Heart left ventricle (tissue), 16 donors: ENCODE measurements around the gene BGN. TPM values are rescaled to one million over a fixed set of nuclear protein-coding genes. Genes with fewer than 3 reads are reported as not detected.
A peak's percentile ranks its signal among the peaks of the same experiment; 100 is the strongest.

ENCODE experiments used
- ATAC-seq, 4 donors: fragments of 200-7000 bp; cut with Tn5 transposase; one replicate each; pipeline ENCODE4 v1.9.1; 2020 to 2022; ENCODE audit warnings: moderate library complexity in 4 of 4, mild to moderate bottlenecking in 3 of 4, moderate number of reproducible peaks in 1 of 4
- DNase-seq, 5 donors: peaks; one replicate each; pipeline ENCODE4 v3.0.0-alpha.2; 2020
- H3K27ac ChIP-seq, 12 donors: fragments of 200-600 bp; sonication (generic) in 4 of 12; one replicate each; pipeline versions ENCODE4 v1.5.0 to v1.8.0; 2016 to 2022; ENCODE audit warnings: mild to moderate bottlenecking in 2 of 12
- H3K27me3 ChIP-seq, 9 donors: fragments of 200-600 bp; sonication (generic) in 2 of 9; one replicate each; pipeline versions ENCODE4 v1.5.1 to v1.8.0; 2016 to 2022; ENCODE audit warnings: mild to moderate bottlenecking in 3 of 9
- H3K36me3 ChIP-seq, 9 donors: fragments of 200-600 bp; sonication (generic) in 2 of 9; one replicate each; pipeline versions ENCODE4 v1.5.0 to v1.8.0; 2018 to 2022; ENCODE audit warnings: mild to moderate bottlenecking in 2 of 9
- H3K4me1 ChIP-seq, 12 donors: fragments of 200-600 bp; sonication (generic) in 4 of 12; one replicate each; pipeline versions ENCODE4 v1.5.0 to v1.8.0; 2016 to 2022; ENCODE audit warnings: mild to moderate bottlenecking in 3 of 12
- H3K4me3 ChIP-seq, 12 donors: fragments of 200-600 bp; sonication (generic) in 4 of 12; one replicate each; pipeline versions ENCODE4 v1.5.0 to v1.8.0; 2017 to 2022; ENCODE audit warnings: mild to moderate bottlenecking in 9 of 12, moderate library complexity in 4 of 12
- H3K9me3 ChIP-seq, 12 donors: fragments of 200-600 bp; sonication (generic) in 4 of 12; one replicate each; pipeline versions ENCODE4 v1.5.0 to v1.8.0; 2016 to 2022; ENCODE audit warnings: mild to moderate bottlenecking in 1 of 12
- CTCF ChIP-seq, 12 donors: fragments of 200-600 bp; sonication (generic) in 4 of 12; IDR thresholded peaks; one replicate each; pipeline versions ENCODE4 v1.5.0 to v1.8.0; 2018 to 2022; ENCODE audit warnings: antibody characterized with exemption in 12 of 12, mild to moderate bottlenecking in 5 of 12
- POLR2A ChIP-seq, 2 donors: fragments of 450-650 bp; IDR thresholded peaks; one replicate each; pipeline ENCODE4 v1.6.1; 2017; ENCODE audit warnings: antibody characterized with exemption in 2 of 2, mild to moderate bottlenecking in 2 of 2, moderate library complexity in 2 of 2
- WGBS, 4 donors: extraction: QIAGEN DNeasy Blood & Tissue Kit in 2 of 4; methylation state at CpG; one replicate each; pipeline versions ENCODE4 v1.1.5 to v1.1.7; 2013 to 2018; 5-methylcytosine and 5-hydroxymethylcytosine counted together
- intact Hi-C, 10 donors: fragments of 100-400 bp; cut with DNase I; formaldehyde crosslinking; loops; one replicate each; pipeline versions ENCODE4 v1.11.1 to v1.14.2; 2022
- polyA plus RNA-seq, 2 donors: library from polyadenylated mRNA; stranded (reverse); fragments of 200-250 nt; gene quantifications; one replicate each; pipeline ENCODE4 v1.2.3, GENCODE V29; 2013
- total RNA-seq, 9 donors: library from RNA; depleted of rRNA in 2 of 9; stranded (reverse); fragments of >200 nt in 2 of 9; fragmentation: NEBNext Ultra II Directional in 3 of 9; extraction: Animal tissue kit (Norgen Biotek cat#: 25700) in 3 of 9; gene quantifications; one replicate each; pipeline versions ENCODE4 v1.1.0 to v1.2.4, GENCODE V29; 2016 to 2023
- donor health status: ischemic (EF 13 %, LVEDD 7.1; RV severe dilation, severe dysfunction).
- donor health status: healthy with polysubstance abuse.
- donor health status: DM: no; HTN: yes; CAD: no.
- donor health status: DM: no; HTN: no; CAD: no.
- donor health status: ischemic (EF 25% LVEDD 6.9; RV normal size, moderate dysfunction).
- donor health status: ischemic (EF 25% LVEDD 5.7; RV mildly dilated, moderate dysfunction).
- donor health status: healthy.
- donor health status: DM: yes; HTN: yes; CAD: no.
- donor health status: ischemic (EF 35%, LVEDD 5.7; RV mildly dilated, moderate dysfunction).
- donor health status: nonischemic (EF 11% LVEDD 7.7; RV severe dilation, severe dysfunction).
- donor health status: DM: yes; HTN: yes; CAD: no.
- donor health status: PGD.
- donor health status: ischemic (EF 29% LVEDD 5.4; RV normal size, mild dysfunction).
- donor health status: nonischemic (EF 23%, LVEDD 6.1; RV moderate dilation, normal function).

The BGN gene
- total and polyA plus RNA-seq, 11 donors: 55.7 to 264 (median 76.9) TPM

GRCh38 chrX:153486171-153486570 is 8.6 kb upstream of the BGN start:
- no peaks in the 10 kb centered on the region for H3K27me3 ChIP-seq
- 59 to 86% (median 78%) methylated on average over 7 to 10 of the region's 10 CpGs for WGBS, 4 donors
- H3K4me1 ChIP-seq: peaks cover 0 to 19% (median 11%) of the 10 kb centered on the region in 12 donors
- ATAC-seq: no peak
- DNase-seq: no peak
- H3K4me3 ChIP-seq: no peak overlapping the region
- intact Hi-C loops: no loop called here
- H3K27ac ChIP-seq: no peak overlapping the region
- no peak for TF ChIP-seq CTCF (IDR thresholded peaks at IDR 0.05)
- no peak for TF ChIP-seq POLR2A (IDR thresholded peaks at IDR 0.05)
- no peaks in the 10 kb centered on the region for H3K9me3 ChIP-seq
- H3K36me3 ChIP-seq: no peaks in the 10 kb centered on the region

DNA sequence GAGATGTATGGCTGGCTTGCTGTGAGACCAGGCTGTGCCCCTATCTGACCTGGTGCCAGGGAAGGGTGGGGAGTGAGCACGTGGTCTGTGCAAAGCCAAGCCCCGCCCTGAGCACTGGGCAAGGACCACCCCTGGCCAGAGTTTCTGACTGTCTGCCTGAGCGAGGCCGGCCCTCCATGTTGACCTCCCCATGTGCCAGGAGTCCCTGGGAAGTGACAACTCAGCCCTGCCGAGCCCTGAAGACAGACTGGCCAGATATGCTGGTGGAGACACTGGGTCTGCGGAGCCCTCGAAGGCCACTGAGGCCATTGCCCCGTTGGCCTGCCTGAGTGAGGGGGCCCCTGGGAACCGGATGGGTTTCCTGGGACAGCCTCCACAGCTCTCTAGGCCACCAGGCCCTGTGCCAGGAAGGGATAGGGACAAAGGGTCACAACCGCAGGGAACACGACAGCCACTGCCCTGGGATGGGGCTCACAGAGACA is 7.1 kb upstream of the BGN start:
- Histone ChIP-seq H3K4me3 (no peak overlapping the region), H3K27me3 (no peaks in the 10 kb centered on the region), H3K36me3 (no peaks in the 10 kb centered on the region), H3K9me3 (no peaks in the 10 kb centered on the region), H3K4me1 (peaks cover 0 to 25% (median 11%) of the 10 kb centered on the region in 12 donors), H3K27ac (peak overlapping the region in 11 of 12 donors; percentile 23 to 87 (median 58))
- intact Hi-C loops: no loop called here
- 55 to 76% (median 68%) methylated on average over 7 to 11 of the region's 11 CpGs for WGBS, 4 donors
- DNase-seq (peak in 1 of 5 donors; percentile 66), ATAC-seq (peak in 3 of 4 donors; percentile 10 to 18 (median 17))
- TF ChIP-seq POLR2A (IDR thresholded peaks at IDR 0.05) (no peak), CTCF (IDR thresholded peaks at IDR 0.05) (no peak)

GRCh38 chrX:153488231-153488914 is 6.4 kb upstream of the BGN start:
- H3K4me3 ChIP-seq: peak overlapping the region in 1 of 12 donors; percentile 10
- TF ChIP-seq POLR2A (IDR thresholded peaks at IDR 0.05) (no peak), CTCF (IDR thresholded peaks at IDR 0.05) (no peak)
- H3K4me1 ChIP-seq: peaks cover 0 to 25% (median 11%) of the 10 kb centered on the region in 12 donors
- H3K27ac ChIP-seq: peak overlapping the region in 11 of 12 donors; percentile 23 to 87 (median 58)
- no peaks in the 10 kb centered on the region for H3K27me3 ChIP-seq
- peak; percentile 71 to 77 (median 73) for DNase-seq
- no peaks in the 10 kb centered on the region for H3K36me3 ChIP-seq
- ATAC-seq: peak; percentile 38 to 83 (median 67)
- WGBS, 4 donors: 40 to 71% (median 62%) methylated on average over 15 to 27 of the region's 27 CpGs
- no peaks in the 10 kb centered on the region for H3K9me3 ChIP-seq
- intact Hi-C loops: no loop called here

- no peak for TF ChIP-seq POLR2A (IDR thresholded peaks at IDR 0.05)
- TF ChIP-seq CTCF (IDR thresholded peaks at IDR 0.05): no peak
- no peak overlapping the region for H3K4me3 ChIP-seq
- H3K27ac ChIP-seq: peak overlapping the region in 1 of 12 donors; percentile 68
Measured at GRCh38 chrX:153490217-153490930, 4.4 kb upstream of the BGN start.

More at GRCh38 chrX:153490217-153490930, 4.4 kb upstream of the BGN start:
- H3K4me1 ChIP-seq: peaks cover 0 to 33% (median 11%) of the 10 kb centered on the region in 12 donors
- no peak for DNase-seq
- H3K36me3 ChIP-seq: no peaks in the 10 kb centered on the region
- ATAC-seq: no peak
- H3K9me3 ChIP-seq: no peaks in the 10 kb centered on the region
- intact Hi-C loops: no loop called here
- WGBS, 4 donors: 81 to 85% (median 82%) methylated on average over 14 to 20 of the region's 20 CpGs
- H3K27me3 ChIP-seq: peaks cover 0 to under 1% (median 0%) of the 10 kb centered on the region in 9 donors
